Measurements from ENCODE around the gene PPM1A. TPM values are rescaled to one million over a fixed set of nuclear protein-coding genes. Genes with fewer than 3 reads are reported as not detected.

Gene PPM1A
- total and polyA plus RNA-seq, 2 of the 13 experiments (the other 11 are each of a cell fraction or from before 2014, with no cell fraction given) = 23.3 to 29.8 TPM

GRCh38 chr14:60294411-60295069 is 45.5 kb downstream of the PPM1A start (continued):
- TF ChIP-seq, protein P1, sequence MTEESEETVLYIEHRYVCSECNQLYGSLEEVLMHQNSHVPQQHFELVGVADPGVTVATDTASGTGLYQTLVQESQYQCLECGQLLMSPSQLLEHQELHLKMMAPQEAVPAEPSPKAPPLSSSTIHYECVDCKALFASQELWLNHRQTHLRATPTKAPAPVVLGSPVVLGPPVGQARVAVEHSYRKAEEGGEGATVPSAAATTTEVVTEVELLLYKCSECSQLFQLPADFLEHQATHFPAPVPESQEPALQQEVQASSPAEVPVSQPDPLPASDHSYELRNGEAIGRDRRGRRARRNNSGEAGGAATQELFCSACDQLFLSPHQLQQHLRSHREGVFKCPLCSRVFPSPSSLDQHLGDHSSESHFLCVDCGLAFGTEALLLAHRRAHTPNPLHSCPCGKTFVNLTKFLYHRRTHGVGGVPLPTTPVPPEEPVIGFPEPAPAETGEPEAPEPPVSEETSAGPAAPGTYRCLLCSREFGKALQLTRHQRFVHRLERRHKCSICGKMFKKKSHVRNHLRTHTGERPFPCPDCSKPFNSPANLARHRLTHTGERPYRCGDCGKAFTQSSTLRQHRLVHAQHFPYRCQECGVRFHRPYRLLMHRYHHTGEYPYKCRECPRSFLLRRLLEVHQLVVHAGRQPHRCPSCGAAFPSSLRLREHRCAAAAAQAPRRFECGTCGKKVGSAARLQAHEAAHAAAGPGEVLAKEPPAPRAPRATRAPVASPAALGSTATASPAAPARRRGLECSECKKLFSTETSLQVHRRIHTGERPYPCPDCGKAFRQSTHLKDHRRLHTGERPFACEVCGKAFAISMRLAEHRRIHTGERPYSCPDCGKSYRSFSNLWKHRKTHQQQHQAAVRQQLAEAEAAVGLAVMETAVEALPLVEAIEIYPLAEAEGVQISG (CRISPR knock-in tag; IDR thresholded peaks at IDR 0.05) = no peak
- no peak for TF ChIP-seq ZBTB42 (CRISPR knock-in tag; IDR thresholded peaks at IDR 0.05)

DNA sequence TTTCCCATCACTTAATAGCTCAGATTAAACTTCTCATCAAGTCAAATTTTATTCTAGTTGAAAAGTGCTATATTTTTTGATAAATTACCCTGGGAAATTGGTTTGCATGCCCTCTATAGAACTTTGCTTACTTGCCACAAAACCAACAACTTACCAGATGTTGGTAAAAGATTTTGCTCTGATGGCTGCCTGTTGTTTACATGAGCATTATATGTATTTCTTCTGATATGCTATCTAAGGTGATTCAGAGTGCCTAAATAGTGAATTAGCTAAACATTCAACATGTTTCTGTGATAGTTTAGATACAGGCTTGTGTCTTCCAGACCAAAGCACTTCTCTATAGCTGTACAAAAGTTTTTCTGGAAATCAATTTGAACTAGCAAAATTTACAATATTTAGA is 51.0 kb downstream of the PPM1A start:
- DNase-seq (ENCODE audit: low spot score) (no peak), ATAC-seq (no peak), FAIRE-seq (no peak)
- CTCF ChIA-PET (ENCODE audit: low intra/inter-chr PET ratio, low total read pairs) = no interaction called here
- no peak overlapping the region for H3K27ac ChIP-seq (ENCODE audit: extremely low read length, insufficient read depth, low read length)
- H4K20me1 ChIP-seq (ENCODE audit: insufficient read depth, low read length) = no peaks in the 10 kb centered on the region
- H3K4me1 ChIP-seq (ENCODE audit: insufficient read depth, low read length) = peaks cover 17% of the 10 kb centered on the region
- no peak overlapping the region for H2AFZ ChIP-seq (ENCODE audit: low read length)
- no peaks in the 10 kb centered on the region for H3K27me3 ChIP-seq (ENCODE audit: control insufficient read depth in 1 of 2, insufficient read depth in 2 of 2, low read length in 2 of 2)
- no peaks in the 10 kb centered on the region; a peak in 1 of 5 replicates for H3K36me3 ChIP-seq (replicated peaks in 1 of 2; ENCODE audit: control insufficient read depth in 1 of 2, insufficient read depth in 2 of 2, low read length in 2 of 2)
- H3K79me2 ChIP-seq (ENCODE audit: insufficient read depth, low read length) = no peaks in the 10 kb centered on the region
- no peaks in the 10 kb centered on the region for H3K9me3 ChIP-seq (ENCODE audit: low read length)
- in situ Hi-C loops (cut with HindIII; ENCODE audit: extremely low pct_ligation_motif_present, low pct_unique_long_range_greater_than_20kb) = no loop called here
- H3K9ac ChIP-seq (ENCODE audit: insufficient read depth, low read depth, low read length) = no peak overlapping the region
- BruUV-seq (replicated peaks) = no TSS peak
- POLR2A ChIA-PET = no interaction called here
- no peak overlapping the region for H3K4me2 ChIP-seq (ENCODE audit: low read depth, low read length)
- intact Hi-C loops (cut with micrococcal nuclease; ENCODE audit: unreplicated experiment) = no loop called here
- no peak overlapping the region for H3K4me3 ChIP-seq (replicated peaks in 1 of 3; ENCODE audit: insufficient read depth in 1 of 3, low read depth in 2 of 3, low read length in 3 of 3)
- TF ChIP-seq, protein P2, sequence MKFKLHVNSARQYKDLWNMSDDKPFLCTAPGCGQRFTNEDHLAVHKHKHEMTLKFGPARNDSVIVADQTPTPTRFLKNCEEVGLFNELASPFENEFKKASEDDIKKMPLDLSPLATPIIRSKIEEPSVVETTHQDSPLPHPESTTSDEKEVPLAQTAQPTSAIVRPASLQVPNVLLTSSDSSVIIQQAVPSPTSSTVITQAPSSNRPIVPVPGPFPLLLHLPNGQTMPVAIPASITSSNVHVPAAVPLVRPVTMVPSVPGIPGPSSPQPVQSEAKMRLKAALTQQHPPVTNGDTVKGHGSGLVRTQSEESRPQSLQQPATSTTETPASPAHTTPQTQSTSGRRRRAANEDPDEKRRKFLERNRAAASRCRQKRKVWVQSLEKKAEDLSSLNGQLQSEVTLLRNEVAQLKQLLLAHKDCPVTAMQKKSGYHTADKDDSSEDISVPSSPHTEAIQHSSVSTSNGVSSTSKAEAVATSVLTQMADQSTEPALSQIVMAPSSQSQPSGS (CRISPR knock-in tag; IDR thresholded peaks at IDR 0.05) = no peak
- TF ChIP-seq ZFP37 (CRISPR knock-in tag; IDR thresholded peaks at IDR 0.05; ENCODE audit: borderline replicate concordance) (no peak), CBX1 (IDR thresholded peaks at IDR 0.05; ENCODE audit: low read depth) (no peak), BRD4 (CRISPR knock-in tag; IDR thresholded peaks at IDR 0.05) (no peak), MIER3 (CRISPR knock-in tag; IDR thresholded peaks at IDR 0.05; ENCODE audit: borderline replicate concordance) (no peak), ZNF703 (CRISPR knock-in tag; IDR thresholded peaks at IDR 0.05; ENCODE audit: borderline replicate concordance) (no peak), SMARCE1 (IDR thresholded peaks at IDR 0.05; ENCODE audit: borderline replicate concordance) (no peak), ZNF251 (CRISPR knock-in tag; IDR thresholded peaks at IDR 0.05) (no peak), ZNF766 (CRISPR knock-in tag; IDR thresholded peaks at IDR 0.05; ENCODE audit: borderline replicate concordance) (no peak), ZNF121 (CRISPR knock-in tag; IDR thresholded peaks at IDR 0.05) (no peak)
